Muscle of back (tissue), 11 donors: ENCODE results near the gene GPATCH4. TPM values are rescaled to one million over a fixed set of nuclear protein-coding genes. Genes with fewer than 3 reads are reported as not detected.

Experiments
- DNase-seq, 3 donors: peaks; one replicate each; pipeline versions ENCODE4 v3.0.0 to v3.0.0-alpha.2; 2013
- polyA plus RNA-seq, 10 donors: library from polyadenylated mRNA; unstranded; fragments of 120-200 nt; gene quantifications; one replicate each; pipeline ENCODE4 v1.2.1, GENCODE V29; 2013; ENCODE audit not compliant: insufficient read length in 10 of 10

The GPATCH4 gene
- polyA plus RNA-seq, 10 donors: 23.4 to 36.7 (median 29.4) TPM

- DNase-seq: no peak
Measured at GRCh38 chr1:156549831-156550230, 51.4 kb downstream of the GPATCH4 start.

- no peak for DNase-seq
Measured at GRCh38 chr1:156549390-156549789, 51.9 kb downstream of the GPATCH4 start.

- DNase-seq: no peak
Measured at GRCh38 chr1:156547982-156548381, 53.3 kb downstream of the GPATCH4 start.

GRCh38 chr1:156547434-156547833, 53.8 kb downstream of the GPATCH4 start:
- no peak for DNase-seq

- DNase-seq: no peak
Measured at GRCh38 chr1:156546267-156546666, 55.0 kb downstream of the GPATCH4 start.

- no peak for DNase-seq
Measured at GRCh38 chr1:156544592-156545102, 56.6 kb downstream of the GPATCH4 start.

Other genes starting within 250 kb of the GPATCH4 start
- under 1 TPM in 2 of 10 donors, not detected in 8; 0.15 TPM for gene RHBG, start 232.3 kb downstream of the GPATCH4 start, polyA plus RNA-seq
- gene MEF2D, start 100.7 kb downstream of the GPATCH4 start, polyA plus RNA-seq: 10 to 100 TPM; 37.3 to 66.8 (median 59.9) TPM
- gene IQGAP3, start 28.9 kb downstream of the GPATCH4 start, polyA plus RNA-seq: 10 to 100 TPM in 2 of 10 donors, 1 to 10 TPM in 8; 5.3 to 11.5 (median 7.3) TPM
- under 1 TPM in 8 of 10 donors, not detected in 2; 0.18 to 0.94 (median 0.40) TPM for gene TTC24, start 21.8 kb downstream of the GPATCH4 start, polyA plus RNA-seq
- 10 to 100 TPM; 23.5 to 38.4 (median 28.9) TPM for gene NAXE, start 9.7 kb downstream of the GPATCH4 start, polyA plus RNA-seq
- under 1 TPM in 8 of 10 donors, not detected in 2; 0.13 to 0.98 (median 0.27) TPM for gene HAPLN2, start 17.9 kb upstream of the GPATCH4 start, polyA plus RNA-seq
- 1 to 10 TPM; 1.7 to 5.7 (median 2.1) TPM for gene BCAN, start 40.6 kb upstream of the GPATCH4 start, polyA plus RNA-seq
- gene NES, start 75.9 kb upstream of the GPATCH4 start, polyA plus RNA-seq: 1,000 to 10,000 TPM in 1 of 10 donors, 100 to 1,000 TPM in 9; 584 to 1,081 (median 826) TPM
- 100 to 1,000 TPM; 191 to 363 (median 287) TPM for gene CRABP2, start 104.1 kb upstream of the GPATCH4 start, polyA plus RNA-seq
- 10 to 100 TPM; 13.7 to 27.2 (median 18.3) TPM for gene METTL25B, start 127.0 kb upstream of the GPATCH4 start, polyA plus RNA-seq
- gene ISG20L2, start 127.3 kb upstream of the GPATCH4 start, polyA plus RNA-seq: 10 to 100 TPM; 20.9 to 28.4 (median 25.2) TPM
- 10 to 100 TPM; 58.4 to 72.1 (median 65.6) TPM for gene MRPL24, start 139.6 kb upstream of the GPATCH4 start, polyA plus RNA-seq
- 100 to 1,000 TPM; 117 to 171 (median 142) TPM for gene HDGF, start 150.2 kb upstream of the GPATCH4 start, polyA plus RNA-seq
- gene PRCC, start 166.1 kb upstream of the GPATCH4 start, polyA plus RNA-seq: 10 to 100 TPM; 49.9 to 78.1 (median 64.9) TPM
- 1 to 10 TPM in 1 of 10 donors, under 1 TPM in 9; 0.24 to 1.8 (median 0.67) TPM for gene SH2D2A, start 215.4 kb upstream of the GPATCH4 start, polyA plus RNA-seq